Ectodermal cell (in vitro differentiated cells): ENCODE data around the gene SLC38A9.
"Not testable (repeated sequence)": the region's sequence is repeated elsewhere in the genome, so short reads cannot be mapped to it uniquely, and the experiment has no call there.

ENCODE experiments used
- H3K27ac ChIP-seq: 2 replicates; pipeline ENCODE4 v1.7.0; 2013; ENCODE audit warnings: mild to moderate bottlenecking, low read depth, low read length; ENCODE audit not compliant: insufficient read depth, poor library complexity, severe bottlenecking
- H3K27me3 ChIP-seq: 2 replicates; pipeline ENCODE4 v1.7.0; 2013; ENCODE audit warnings: mild to moderate bottlenecking, low read length; ENCODE audit not compliant: insufficient read depth, control insufficient read depth, poor library complexity, severe bottlenecking
- H3K36me3 ChIP-seq: one replicate; pipeline ENCODE4 v1.7.0; 2013; ENCODE audit warnings: low read length; ENCODE audit not compliant: control insufficient read depth, insufficient read depth
- H3K4me1 ChIP-seq: one replicate; pipeline ENCODE4 v1.7.0; 2013; ENCODE audit warnings: low read length; ENCODE audit not compliant: control insufficient read depth, insufficient read depth
- H3K4me3 ChIP-seq: 2 replicates; pipeline ENCODE4 v1.7.0; 2013; ENCODE audit warnings: low read depth, low read length, control low read depth; ENCODE audit not compliant: insufficient read depth
- H3K9me3 ChIP-seq: 2 replicates; pipeline ENCODE4 v1.7.0; 2013; ENCODE audit warnings: mild to moderate bottlenecking, low read length, moderate library complexity; ENCODE audit not compliant: control insufficient read depth
- WGBS, 2 experiments: methylation state at CpG; one replicate each; pipeline ENCODE4 v1.1.7; 2013; ENCODE audit warnings: missing lambda C conversion rate in 2 of 2; 5-methylcytosine and 5-hydroxymethylcytosine counted together

The SLC38A9 gene

DNA sequence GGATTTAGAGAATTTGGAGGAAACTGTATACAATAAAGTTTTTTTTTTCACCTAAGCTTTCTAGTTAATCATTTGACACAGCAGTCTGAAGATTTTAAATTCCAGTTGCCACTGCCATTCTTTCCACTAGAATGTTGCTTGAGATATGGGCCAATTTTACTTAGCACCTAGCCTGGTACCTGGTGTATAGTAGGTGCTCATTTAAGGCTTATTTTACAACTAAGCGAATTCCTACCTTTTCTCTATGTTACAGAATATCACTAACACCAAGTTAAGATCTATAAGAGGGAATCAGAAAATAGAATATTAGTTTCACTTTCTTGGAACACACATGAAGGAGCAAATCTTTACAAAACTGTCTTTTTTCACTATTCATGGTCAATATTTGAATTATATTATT, 22.5 kb upstream of the SLC38A9 start:
- 43% methylated on average over 1 of the region's 1 CpG; no CpG with 5 or more reads in 1 of the 2 experiments for WGBS, 2 experiments
- Histone ChIP-seq H3K36me3 (no peaks in the 10 kb centered on the region), H3K9me3 (no peaks in the 10 kb centered on the region), H3K27me3 (no peaks in the 10 kb centered on the region), H3K27ac (no peak overlapping the region), H3K4me1 (no peaks in the 10 kb centered on the region), H3K4me3 (no peak overlapping the region)

GRCh38 chr5:55732585-55732984, 20.5 kb upstream of the SLC38A9 start:
- Histone ChIP-seq H3K4me3 (no peak overlapping the region), H3K4me1 (no peaks in the 10 kb centered on the region), H3K27me3 (no peaks in the 10 kb centered on the region), H3K27ac (no peak overlapping the region), H3K36me3 (no peaks in the 10 kb centered on the region), H3K9me3 (no peaks in the 10 kb centered on the region)

DNA sequence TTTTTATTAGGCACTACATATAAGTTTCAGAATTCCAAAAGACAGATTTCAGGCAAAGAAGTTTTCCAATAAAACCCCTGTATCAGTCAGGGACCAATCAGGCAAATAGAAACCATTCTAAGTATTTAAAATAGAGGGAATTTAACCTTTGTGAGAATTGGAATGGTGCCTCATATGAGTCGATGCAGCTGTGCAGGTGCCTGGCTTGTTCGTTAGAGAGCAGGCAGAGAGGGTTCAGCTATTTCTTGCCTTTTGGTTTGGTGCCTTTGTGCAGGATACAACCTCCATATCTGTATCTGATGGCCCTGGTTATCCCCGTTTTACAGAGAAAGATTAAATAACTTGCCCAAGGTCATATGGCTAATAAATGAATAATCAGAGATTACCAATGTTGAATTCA, 19.7 kb upstream of the SLC38A9 start:
- H3K4me1 ChIP-seq, result no peaks in the 10 kb centered on the region
- H3K27ac ChIP-seq, result no peak overlapping the region
- no peaks in the 10 kb centered on the region for H3K9me3 ChIP-seq
- H3K4me3 ChIP-seq, result no peak overlapping the region
- H3K36me3 ChIP-seq, result no peaks in the 10 kb centered on the region
- WGBS, 2 experiments, result 91 to 94% methylated on average over 3 of the region's 3 CpGs
- no peaks in the 10 kb centered on the region for H3K27me3 ChIP-seq

DNA sequence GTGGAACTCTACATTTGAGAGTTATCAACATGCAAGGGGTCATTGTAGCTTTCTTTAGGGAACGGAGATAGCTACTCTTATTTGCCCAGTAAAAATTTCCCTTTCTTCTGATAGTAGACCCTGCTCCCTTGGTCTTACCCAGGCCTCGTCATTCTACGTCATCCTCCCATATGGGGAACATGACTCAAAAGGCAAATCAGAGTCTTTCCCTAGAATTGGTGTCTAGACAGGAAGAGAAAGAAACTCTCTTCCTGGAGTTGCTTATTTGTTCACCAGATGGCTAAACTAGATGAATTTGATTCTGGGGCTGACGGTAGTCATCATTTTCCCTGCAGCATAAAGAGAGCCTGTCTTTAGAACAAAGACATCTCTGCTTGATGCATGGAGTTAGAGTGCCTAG, 12.2 kb upstream of the SLC38A9 start:
- Histone ChIP-seq H3K27ac (no peak overlapping the region), H3K27me3 (no peaks in the 10 kb centered on the region), H3K4me1 (no peaks in the 10 kb centered on the region), H3K36me3 (no peaks in the 10 kb centered on the region), H3K9me3 (no peaks in the 10 kb centered on the region), H3K4me3 (no peak overlapping the region)
- WGBS, 2 experiments, result 91 to 95% methylated on average over 4 of the region's 4 CpGs

- no peaks in the 10 kb centered on the region for H3K4me1 ChIP-seq
- H3K36me3 ChIP-seq, result no peaks in the 10 kb centered on the region
- H3K27me3 ChIP-seq, result no peaks in the 10 kb centered on the region
- 95% methylated on average over 3 of the region's 3 CpGs for WGBS, 2 experiments
- no peaks in the 10 kb centered on the region for H3K9me3 ChIP-seq
- no peak overlapping the region for H3K4me3 ChIP-seq
- no peak overlapping the region for H3K27ac ChIP-seq
Observed at GRCh38 chr5:55720188-55720703, 8.1 kb upstream of the SLC38A9 start.

DNA sequence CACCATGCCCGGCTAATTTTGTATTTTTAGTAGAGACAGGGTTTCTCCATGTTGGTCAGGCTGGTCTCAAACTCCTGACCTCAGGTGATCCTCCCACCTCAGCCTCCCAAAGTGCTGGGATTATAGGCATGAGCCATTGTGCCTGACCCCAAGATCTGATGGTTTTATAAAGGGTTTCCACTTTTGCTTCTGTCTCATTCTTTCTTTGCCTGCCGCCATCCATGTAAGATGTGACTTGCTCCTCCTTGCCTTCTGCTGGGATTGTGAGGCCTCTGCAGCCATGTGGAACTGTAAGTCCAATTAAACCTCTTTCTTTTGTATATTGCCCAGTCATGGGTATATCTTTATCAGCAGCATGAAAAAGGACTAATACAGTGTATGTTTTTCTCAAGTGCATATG, 6.9 kb upstream of the SLC38A9 start:
- H3K9me3 ChIP-seq, H3K27ac ChIP-seq, H3K4me3 ChIP-seq, H3K36me3 ChIP-seq, H3K4me1 ChIP-seq, H3K27me3 ChIP-seq: not testable (repeated sequence)
- WGBS, 2 experiments, result 58 to 61% methylated on average over 2 of the region's 2 CpGs

GRCh38 chr5:55715519-55716078, 3.5 kb upstream of the SLC38A9 start:
- Histone ChIP-seq H3K36me3 (no peaks in the 10 kb centered on the region), H3K9me3 (no peaks in the 10 kb centered on the region), H3K27ac (no peak overlapping the region), H3K4me1 (peaks cover 4% of the 10 kb centered on the region), H3K4me3 (no peak overlapping the region), H3K27me3 (no peaks in the 10 kb centered on the region)
- WGBS, 2 experiments, result 86 to 88% methylated on average over 6 of the region's 6 CpGs

GRCh38 chr5:55714749-55715148, 2.6 kb upstream of the SLC38A9 start:
- H3K4me1 ChIP-seq, result peaks cover 4% of the 10 kb centered on the region
- 91 to 95% methylated on average over 5 of the region's 6 CpGs for WGBS, 2 experiments
- no peak overlapping the region for H3K27ac ChIP-seq
- no peaks in the 10 kb centered on the region for H3K9me3 ChIP-seq
- no peak overlapping the region for H3K4me3 ChIP-seq
- H3K36me3 ChIP-seq, result no peaks in the 10 kb centered on the region
- no peaks in the 10 kb centered on the region for H3K27me3 ChIP-seq

- H3K4me3 ChIP-seq, result no peak overlapping the region
- no peaks in the 10 kb centered on the region for H3K36me3 ChIP-seq
- 76 to 81% methylated on average over 1 of the region's 1 CpG for WGBS, 2 experiments
- no peaks in the 10 kb centered on the region for H3K9me3 ChIP-seq
- H3K27ac ChIP-seq, result no peak overlapping the region
- H3K4me1 ChIP-seq, result peaks cover 4% of the 10 kb centered on the region
- H3K27me3 ChIP-seq, result no peaks in the 10 kb centered on the region
Observed at GRCh38 chr5:55714339-55714738, 2.2 kb upstream of the SLC38A9 start.

- Histone ChIP-seq H3K36me3 (no peaks in the 10 kb centered on the region), H3K27ac (no peak overlapping the region), H3K4me3 (no peak overlapping the region), H3K9me3 (no peaks in the 10 kb centered on the region), H3K4me1 (peaks cover 4% of the 10 kb centered on the region), H3K27me3 (no peaks in the 10 kb centered on the region)
- 91 to 98% methylated on average over 3 of the region's 3 CpGs for WGBS, 2 experiments
Observed at GRCh38 chr5:55713871-55714270, 1.7 kb upstream of the SLC38A9 start.

DNA sequence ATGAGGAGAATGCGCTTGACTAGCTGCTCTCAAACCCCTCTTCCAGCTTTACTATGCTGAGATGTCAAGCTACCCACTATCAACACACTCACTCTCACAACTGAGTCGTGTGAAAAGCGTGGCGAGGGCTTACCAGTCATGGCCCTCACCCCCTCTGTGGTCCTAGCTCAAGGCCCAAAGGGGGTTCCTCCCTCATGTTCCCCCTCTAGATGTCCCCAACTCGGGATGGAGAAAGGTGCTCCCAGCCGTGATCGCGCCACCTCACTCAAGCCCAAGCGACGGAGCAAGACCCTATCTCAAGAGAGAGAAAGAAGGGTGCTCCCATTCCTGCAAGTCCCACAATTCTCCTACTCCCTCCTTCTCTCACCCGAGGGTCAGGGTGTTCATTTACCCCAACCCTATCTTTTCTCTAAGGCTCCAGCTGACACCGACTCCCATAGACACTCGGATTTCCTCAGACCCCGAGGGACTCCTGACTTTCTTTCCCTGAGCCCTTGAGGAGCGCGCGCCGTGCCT, 559 bp downstream of the SLC38A9 start:
- H3K36me3 ChIP-seq, result no peaks in the 10 kb centered on the region
- 19 to 20% methylated on average over 18 of the region's 18 CpGs for WGBS, 2 experiments
- H3K4me3 ChIP-seq, result peak overlapping the region; percentile 84
- H3K9me3 ChIP-seq, result no peaks in the 10 kb centered on the region
- no peaks in the 10 kb centered on the region for H3K27me3 ChIP-seq
- peaks cover 4% of the 10 kb centered on the region for H3K4me1 ChIP-seq
- no peak overlapping the region for H3K27ac ChIP-seq
